NOMO-1 treated with dmso at 0.1 percent for 144 hours (cell line): ENCODE measurements around the gene TMEM200B.
"Not testable (repeated sequence)": the region's sequence is repeated elsewhere in the genome, so short reads cannot be mapped to it uniquely, and the experiment has no call there.

Experiments
- DNase-seq: peaks from one replicate; lab custom pipeline; 2025; ENCODE audit not compliant: unreplicated experiment; lab: John Stamatoyannopoulos, UW

The TMEM200B gene

DNA sequence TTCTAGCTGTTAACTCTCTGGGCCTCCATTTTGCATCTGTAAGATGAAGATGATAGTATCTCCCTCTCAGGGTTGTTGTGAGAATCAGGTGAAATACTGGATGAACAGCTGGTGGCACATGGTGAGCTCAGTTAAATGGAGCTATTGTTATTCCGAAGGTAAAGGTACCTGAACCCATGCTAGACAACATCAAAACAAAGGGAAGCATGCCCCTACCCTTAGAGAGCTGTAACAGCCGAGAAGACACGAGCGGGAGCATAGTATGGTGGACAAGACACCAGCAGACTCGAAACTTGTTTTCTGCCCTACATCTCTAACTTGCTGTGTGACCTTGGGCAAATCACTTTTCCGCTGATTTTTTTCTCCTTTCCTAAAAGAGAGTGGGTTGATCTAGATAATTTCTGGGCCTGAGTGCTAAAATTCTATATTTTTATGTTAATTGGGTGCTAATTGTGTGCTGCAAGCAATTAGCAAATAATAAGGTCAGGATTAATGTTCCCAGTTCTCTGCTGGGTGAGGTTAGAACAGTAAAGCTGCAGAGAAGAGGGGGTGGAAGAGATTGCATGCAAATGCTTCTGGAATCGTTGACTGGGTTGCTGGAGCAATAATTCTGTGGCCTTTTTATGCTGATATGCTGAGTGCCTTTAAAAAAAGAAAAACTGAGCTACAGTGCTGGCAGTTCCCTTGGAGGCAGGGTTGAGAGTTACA is 10.8 kb downstream of the TMEM200B start:
- DNase-seq, result no peak

DNA sequence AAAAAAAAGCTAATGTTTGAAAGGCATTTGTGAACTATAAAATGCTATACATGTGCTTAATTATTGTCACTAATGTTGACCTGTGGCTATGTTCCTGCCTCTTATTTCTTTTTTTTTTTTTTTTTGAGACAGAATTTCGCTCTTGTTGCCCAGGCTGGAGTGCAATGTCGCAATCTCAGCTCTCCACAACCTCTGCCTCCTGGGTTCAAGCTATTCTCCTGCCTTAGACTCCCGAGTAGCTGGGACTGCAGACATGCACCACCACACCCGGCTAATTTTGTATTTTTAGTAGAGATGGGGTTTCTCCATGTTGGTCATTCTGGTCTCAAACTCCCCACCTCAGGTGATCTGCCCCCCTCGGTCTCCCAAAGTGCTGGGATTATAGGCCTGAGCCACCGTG is 15.7 kb downstream of the TMEM200B start:
- DNase-seq, result not testable (repeated sequence)

DNA sequence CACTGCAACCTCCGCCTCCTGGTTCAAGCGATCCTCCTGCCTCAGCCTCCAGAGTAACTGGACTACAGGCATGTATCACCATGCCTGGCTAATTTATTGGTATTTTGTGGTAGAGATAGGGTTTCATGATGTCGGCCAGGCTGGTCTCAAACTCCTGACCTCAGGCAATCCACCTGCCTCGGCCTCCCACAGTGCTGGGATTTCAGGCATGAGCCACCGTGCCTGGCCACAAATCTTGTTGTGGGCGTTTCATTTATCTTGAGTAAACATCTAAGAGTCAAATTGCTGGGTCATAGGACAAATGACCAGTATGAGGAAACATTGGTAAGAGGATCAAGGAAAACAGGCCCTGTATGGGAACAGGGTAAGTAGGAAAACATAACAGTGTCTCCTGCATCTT is 17.9 kb downstream of the TMEM200B start:
- DNase-seq, result no peak

DNA sequence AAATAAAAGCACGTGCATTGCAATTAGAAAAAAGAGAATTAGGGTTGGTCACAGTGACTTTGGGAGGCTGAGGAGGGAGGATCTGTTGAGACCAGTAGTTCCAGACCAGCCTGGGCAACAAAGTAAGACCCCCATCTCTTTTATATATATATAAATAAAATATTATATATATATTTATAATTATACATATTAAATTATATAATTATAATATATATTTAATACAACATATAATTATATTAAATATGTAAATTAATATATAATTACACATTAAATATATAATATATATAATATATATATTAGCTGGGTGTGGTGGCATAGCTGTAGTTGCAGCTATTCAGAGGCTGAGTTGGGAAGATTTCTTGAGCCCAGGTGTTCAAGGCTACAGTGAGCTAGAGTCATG is 23.2 kb downstream of the TMEM200B start:
- no peak for DNase-seq

DNA sequence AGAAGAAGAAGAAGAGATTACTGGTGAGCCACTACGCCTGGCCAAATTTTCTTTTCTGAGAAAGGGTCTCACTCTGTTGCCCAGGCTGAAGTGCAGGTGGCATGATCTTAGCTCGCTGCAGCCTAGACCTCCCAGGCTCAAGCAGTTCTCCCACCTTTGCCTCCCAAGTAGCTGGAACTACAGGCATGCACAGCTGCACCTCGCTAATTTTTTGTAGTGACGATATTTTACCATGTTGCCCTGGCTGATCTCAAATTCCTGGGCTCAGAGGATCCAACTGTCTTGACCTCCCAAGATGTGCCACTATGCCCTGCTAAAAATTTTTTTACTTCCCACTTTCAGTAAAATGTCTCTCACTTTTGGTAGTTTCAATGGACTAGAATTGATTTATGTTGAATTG is 24.4 kb downstream of the TMEM200B start:
- no peak for DNase-seq

DNA sequence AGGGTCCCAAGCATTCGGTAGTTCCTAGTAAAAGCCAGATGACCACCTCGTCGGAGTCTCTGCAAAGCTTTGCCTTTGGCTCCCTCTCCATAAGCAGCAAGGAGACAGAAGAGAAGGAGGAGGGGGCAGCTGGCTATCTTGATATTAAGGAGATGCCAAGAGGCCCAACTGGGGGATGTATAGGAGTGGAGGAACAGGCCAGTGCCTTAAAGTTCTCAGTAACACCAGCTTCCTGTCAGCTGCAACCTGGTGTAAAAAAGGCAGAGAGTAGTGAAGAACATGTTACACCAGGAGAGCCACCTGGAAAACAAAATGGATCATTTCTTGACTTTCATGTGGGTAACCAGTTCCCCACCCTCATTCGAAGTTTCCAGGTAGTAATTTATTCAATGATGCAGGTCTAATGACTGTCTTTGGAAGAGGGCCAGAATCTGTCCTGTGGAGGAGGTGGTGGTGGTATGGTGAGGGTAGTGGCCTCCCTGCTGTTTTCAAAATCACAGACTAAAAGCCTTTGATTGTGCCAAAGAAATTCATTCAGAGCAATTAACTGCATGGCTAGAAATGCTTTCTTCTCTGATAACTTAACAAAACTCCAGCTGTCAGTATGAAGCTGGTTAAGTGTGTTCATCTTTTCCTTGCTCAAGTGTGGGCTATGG is 27.3 kb downstream of the TMEM200B start:
- no peak for DNase-seq

DNA sequence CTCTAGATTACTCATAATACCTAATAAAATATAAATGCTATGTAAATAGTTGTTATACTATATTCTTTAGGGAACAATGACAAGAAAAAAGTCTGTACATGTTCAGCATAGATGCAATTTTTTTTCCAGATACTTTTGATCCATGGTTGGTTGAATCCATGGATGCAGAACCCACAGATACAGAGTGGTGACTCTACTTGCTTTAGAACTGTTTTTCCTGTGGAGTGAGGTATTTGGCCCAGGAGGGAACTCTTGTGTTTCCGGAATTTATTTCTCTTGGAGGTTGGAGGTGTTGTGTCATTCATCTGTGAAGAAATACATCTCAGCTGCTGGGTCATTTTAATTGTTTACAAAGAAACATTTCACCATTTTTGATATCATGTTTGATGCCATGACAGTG is 28.7 kb downstream of the TMEM200B start:
- DNase-seq, result no peak

DNA sequence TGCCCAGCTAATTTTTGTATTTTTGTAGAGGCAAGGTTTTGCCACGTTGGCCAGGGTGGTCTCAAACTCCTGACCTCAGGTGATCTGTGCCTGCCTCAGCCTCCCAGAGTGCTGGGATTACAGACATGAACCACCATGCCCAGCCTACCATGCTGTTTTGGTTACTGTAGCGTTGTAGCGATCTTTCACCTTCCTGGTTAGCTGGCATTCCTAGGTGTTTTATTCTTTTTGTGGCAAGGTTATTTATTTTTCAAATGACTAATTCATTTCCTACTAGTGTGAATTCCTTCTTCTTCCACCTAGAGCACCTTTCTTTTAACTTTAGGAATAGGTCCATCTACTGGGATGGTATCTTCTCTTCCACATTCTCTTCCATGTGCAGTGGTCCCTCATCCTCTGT is 29.3 kb downstream of the TMEM200B start:
- no peak for DNase-seq

DNA sequence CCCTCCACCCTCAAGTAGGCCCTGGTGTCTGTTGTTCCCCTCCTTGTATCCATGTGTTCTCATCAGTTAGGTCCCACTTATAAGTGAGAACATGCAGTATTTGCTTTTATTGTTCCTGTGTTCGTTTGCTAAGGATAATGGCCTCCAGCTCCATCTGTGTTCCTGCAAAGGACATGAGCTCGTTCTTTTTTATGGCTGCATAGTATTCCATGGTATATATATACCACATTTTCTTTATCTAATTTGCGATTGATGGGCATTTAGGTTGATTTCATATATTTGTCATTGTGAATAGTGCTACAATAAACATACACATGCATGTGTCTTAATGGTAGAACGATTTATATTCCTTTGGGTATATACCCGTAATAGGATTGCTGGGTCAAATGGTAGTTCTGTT is 31.0 kb downstream of the TMEM200B start:
- not testable (repeated sequence) for DNase-seq

DNA sequence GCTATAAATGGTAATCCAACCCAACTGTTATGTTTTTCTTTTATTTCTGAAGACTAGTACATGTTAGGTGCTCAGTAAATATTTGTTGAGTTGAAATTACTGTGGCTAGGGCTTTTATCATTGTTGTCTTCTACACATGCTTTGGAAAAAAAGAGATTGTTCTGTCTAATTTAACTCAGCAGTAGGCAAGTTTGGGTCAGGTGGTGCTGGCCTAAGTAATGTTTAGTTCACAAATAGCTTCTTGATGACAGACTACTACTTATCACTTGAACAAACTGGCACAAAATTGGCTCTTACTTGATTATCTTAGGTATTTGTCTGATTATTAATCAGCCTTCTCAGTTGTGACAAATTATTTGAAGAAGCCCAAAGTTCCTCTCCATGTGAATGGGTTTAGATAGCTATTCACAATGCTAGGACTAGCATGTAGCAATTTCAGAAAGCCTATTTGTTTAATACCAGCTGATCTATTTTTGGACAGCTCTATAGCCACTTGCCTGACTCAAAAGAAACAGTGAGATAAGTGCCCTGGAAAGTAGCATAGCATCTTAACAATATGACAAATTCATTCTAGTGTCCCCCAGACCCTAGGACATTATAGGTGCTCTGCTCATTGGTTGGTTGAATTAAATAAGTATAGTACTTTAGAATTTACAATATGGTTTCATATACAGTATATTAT is 32.6 kb downstream of the TMEM200B start:
- no peak for DNase-seq

DNA sequence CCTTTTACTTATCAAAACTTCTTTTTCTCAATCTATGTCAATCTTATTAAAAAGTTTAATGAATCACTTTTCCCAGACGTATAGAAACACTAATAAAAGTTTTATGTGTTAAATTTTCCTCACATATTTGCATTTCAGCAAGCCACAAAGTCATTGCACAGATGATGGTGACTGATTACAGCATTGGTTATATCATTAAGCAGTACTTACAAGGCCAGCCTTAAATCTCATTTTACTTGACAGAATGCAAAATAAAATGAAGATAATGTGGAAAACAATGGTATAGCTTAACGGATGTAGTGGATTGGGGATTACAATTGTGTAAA is 39.5 kb downstream of the TMEM200B start:
- DNase-seq, result no peak

DNA sequence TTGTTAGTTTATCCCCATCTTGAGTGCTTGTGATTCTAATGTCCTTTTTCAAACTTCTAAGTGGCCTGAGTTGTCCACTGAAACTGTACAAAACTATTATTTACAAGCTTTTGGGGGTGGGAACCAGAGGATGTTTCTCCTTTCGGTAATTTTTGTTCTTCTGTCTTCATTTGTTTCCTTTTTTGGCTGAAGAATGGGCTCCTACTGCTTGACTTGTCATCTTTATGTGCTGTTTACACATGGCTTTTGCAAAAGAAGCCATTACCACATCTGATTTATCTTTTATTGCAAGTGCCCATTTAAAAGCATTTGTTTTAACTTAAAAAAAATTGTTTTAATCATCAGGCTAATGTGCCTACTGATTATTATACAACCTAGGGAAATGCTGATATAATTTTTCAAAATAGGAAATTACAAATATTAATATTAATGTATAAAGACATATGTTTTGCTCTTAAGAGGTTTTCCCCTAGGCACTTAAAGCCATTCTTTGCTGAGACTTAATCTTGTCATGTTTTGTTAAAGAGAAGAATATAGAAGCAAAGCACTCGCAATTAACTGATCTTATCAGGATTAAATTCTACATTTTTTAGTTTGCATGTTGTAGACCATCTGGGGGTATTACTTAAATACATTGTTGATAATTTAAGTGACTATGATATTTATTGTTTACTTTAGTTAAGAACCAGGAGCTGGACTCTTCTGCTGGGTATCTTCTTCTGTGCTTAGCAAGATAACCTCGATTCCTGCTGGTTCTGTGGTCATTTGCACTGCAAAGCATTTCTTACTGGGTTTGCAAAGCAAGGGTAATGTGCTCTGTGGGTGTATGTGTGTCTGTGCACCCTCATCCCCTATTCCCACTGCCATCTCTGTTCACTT is 40.1 kb downstream of the TMEM200B start:
- no peak for DNase-seq

DNA sequence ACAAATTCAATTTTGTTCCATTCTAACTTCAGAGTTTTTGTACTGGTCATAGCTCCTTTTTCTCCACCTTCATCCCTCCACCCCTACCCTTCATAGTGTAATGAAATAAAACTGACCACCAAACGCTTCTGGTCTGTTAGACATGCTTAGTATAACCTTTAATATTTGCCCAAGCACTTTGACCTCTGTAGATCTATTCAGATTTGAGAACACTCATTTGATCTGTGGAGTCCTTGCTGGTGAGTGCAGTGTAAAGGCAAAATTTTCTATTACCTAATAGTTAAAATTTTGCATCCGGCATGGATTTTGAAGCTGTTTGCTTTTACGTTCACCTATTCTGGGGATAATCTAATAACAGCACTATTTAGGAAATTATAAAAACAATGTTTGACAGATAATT is 41.2 kb downstream of the TMEM200B start:
- DNase-seq, result no peak

DNA sequence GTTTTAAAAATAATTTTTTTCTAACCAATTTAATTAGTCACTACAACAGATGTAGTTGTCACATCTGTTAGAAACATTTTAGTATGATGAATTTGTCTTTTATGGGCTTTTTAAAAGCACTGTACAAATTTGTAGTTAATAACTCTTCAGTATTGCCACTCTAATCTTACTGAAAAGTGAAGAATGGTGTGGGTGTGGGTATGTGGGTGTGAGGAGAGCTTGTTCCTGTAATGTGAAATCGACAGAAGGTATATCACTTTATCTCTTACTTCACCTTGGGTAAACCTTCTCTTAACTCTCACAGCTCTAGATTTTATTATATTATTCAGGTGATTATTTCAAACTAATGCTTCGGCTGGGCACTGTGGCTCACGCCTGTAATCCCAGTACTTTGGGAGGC is 42.5 kb downstream of the TMEM200B start:
- DNase-seq, result no peak

DNA sequence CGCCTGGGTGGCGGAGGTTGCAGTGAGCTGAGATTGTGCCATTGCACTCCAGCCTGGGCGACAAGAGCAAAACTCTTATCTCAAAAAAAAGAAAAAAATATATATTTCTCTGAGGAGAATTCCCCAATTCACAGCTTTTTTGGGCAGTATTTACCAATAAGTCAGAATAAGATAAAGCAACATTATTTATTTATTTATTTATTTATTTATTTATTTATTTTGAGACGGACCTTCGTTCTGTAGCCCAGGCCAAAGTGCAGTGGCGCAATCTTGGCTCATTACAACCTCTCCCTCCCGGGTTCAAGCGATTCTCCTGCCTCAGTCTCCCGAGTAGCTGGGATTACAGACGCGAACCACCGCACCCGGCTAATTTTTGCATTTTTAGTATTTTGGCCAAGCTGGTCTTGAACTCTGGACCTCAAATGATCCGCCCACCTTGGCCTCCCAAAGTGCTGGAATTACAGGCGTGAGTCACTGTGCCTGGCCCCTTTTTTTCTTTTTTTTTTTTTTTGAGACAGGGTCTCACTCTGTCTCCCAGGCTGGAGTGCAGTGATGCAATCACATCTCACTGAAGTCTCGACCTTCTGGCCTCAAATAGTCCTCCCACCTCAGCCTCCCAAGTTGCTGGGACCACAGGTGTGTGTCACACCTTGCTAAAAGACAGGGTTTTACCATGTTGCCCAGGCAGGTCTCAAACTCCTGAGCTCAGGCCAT is 43.6 kb downstream of the TMEM200B start:
- not testable (repeated sequence) for DNase-seq

DNA sequence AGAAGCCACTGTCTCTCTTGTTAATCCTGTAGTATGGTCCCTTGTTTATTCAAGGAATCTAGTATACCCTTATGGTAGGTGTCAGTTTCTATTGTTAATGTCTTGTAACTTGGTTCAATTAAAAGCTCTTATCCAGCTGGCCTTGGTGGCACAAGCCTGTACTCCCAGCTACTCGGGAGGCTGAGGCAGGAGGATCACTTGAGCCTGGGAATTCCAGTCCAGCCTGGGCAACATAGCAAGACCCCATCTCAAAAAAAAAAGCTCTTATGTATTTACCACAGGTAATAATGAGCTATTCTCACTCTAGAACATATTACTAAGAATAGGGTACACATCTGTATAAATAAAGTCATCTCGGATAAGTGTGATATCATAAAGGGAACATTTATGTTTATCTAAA is 46.5 kb downstream of the TMEM200B start:
- DNase-seq, result no peak
